ENCODE data around the gene EHMT2. TPM values are rescaled to one million over a fixed set of nuclear protein-coding genes. Genes with fewer than 3 reads are reported as not detected.
A peak's percentile ranks its signal among the peaks of the same experiment; 100 is the strongest.

Gene EHMT2
- total and polyA plus RNA-seq, 2 of the 8 experiments (the other 6 are each of a cell fraction or from before 2014, with no cell fraction given): 125 to 177 TPM

DNA sequence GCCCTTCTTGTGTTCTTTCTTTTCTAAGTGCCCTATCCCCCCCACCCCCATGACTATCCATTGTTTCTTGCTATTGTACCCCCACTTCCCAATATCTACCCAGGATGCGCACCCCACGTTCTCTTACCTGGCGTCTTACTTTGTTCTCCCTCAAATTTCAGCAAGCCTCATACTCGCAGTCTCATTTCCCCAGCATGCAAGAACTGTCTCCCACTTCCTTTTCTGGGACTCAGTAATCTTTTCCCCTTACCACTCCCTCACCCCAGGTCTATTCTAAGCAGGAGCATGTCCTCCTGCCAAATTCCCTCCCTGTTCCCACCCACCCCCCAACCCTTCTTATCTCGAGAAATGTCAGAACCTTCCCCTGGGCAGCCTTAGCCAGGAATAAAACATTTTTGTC is 1.7 kb upstream of the EHMT2 start:
- WGBS, 2 experiments (ENCODE audit: extremely low coverage in 1 of 2, insufficient coverage in 1 of 2, insufficient read length in 1 of 2, insufficient replicate concordance in 2 of 2, low coverage in 1 of 2, low lambda C conversion rate in 2 of 2, missing lambda C conversion rate in 1 of 2): 94% methylated on average over 5 of the region's 5 CpGs; no CpG with 5 or more reads in 1 of the 2 experiments
- peaks cover 13% of the 10 kb centered on the region for H3K23me2 ChIP-seq (ENCODE audit: low read depth, low read length)
- peaks cover 0 to 14% (median 6%) of the 10 kb centered on the region in 4 experiments; a peak in 6 of 7 replicates for H3K4me1 ChIP-seq (replicated peaks in 1 of 4; ENCODE audit: control insufficient read depth in 3 of 4, insufficient read depth in 4 of 4, low read length in 3 of 4)
- H2AK5ac ChIP-seq (ENCODE audit: low read depth, low read length): no peak overlapping the region
- H2BK5ac ChIP-seq (ENCODE audit: low read depth, low read length): no peak overlapping the region
- peaks cover 11 to 24% (median 21%) of the 10 kb centered on the region in 4 experiments; a peak in 7 of 8 replicates for H3K36me3 ChIP-seq (ENCODE audit: control insufficient read depth in 2 of 4, insufficient read depth in 4 of 4, low read length in 3 of 4)
- no peaks in the 10 kb centered on the region for H3K27me3 ChIP-seq (replicated peaks in 1 of 4; ENCODE audit: control insufficient read depth in 3 of 4, extremely low read depth in 1 of 4, insufficient read depth in 3 of 4, low read length in 3 of 4)
- no peak overlapping the region for H3K9ac ChIP-seq (replicated peaks in 1 of 4; ENCODE audit: extremely low read depth in 1 of 4, low read depth in 3 of 4, low read length in 3 of 4)
- POLR2A ChIA-PET (ENCODE audit: partially characterized antibody): interaction anchor here (0.6 to 2.3 kb wide), 5 partner anchors 14 to 1532 kb away, joined by 3 to 11 read pairs (median 8); partner anchors contain the start of genes DXO, NELFE and SKIC2
- H2BK120ac ChIP-seq (replicated peaks; ENCODE audit: low read depth, low read length): no peak overlapping the region
- H2AFZ ChIP-seq (ENCODE audit: low read length): no peak overlapping the region
- H3K4me2 ChIP-seq (ENCODE audit: insufficient read depth in 1 of 2, low read depth in 2 of 2, low read length in 2 of 2): peak overlapping the region in 1 of 2 experiments; percentile 92; a peak in 1 of 4 replicates
- H3K79me1 ChIP-seq (ENCODE audit: low read depth, low read length): peaks cover 2% of the 10 kb centered on the region
- no peak overlapping the region for H3K18ac ChIP-seq (ENCODE audit: extremely low read depth, low read length)
- H2BK20ac ChIP-seq (ENCODE audit: low read length): no peak overlapping the region
- H4K5ac ChIP-seq (ENCODE audit: insufficient read length, low read depth, low read length): no peak overlapping the region
- no peak overlapping the region for H3K4me3 ChIP-seq (ENCODE audit: extremely low read depth in 1 of 4, insufficient read depth in 2 of 4, low read depth in 3 of 4, low read length in 4 of 4)
- H4K8ac ChIP-seq (ENCODE audit: extremely low read depth, insufficient read depth, low read length): no peak overlapping the region
- H4K91ac ChIP-seq (replicated peaks; ENCODE audit: insufficient read length, low read length): no peak overlapping the region
- FAIRE-seq (no peak), DNase-seq (ENCODE audit: low read depth in 1 of 2, low spot score in 2 of 2) (no peak)
- no peak overlapping the region for H3K56ac ChIP-seq (replicated peaks; ENCODE audit: insufficient read length, low read depth, low read length)
- TF ChIP-seq SIX5 (IDR thresholded peaks at IDR 0.05; ENCODE audit: low read depth, low read length) (no peak), RAD21 (IDR thresholded peaks at IDR 0.05 in 1 of 2, conservative IDR thresholded peaks at IDR 0.05 in 1 of 2; ENCODE audit: low read depth in 2 of 2, low read length in 2 of 2) (no peak), BCL11A (IDR thresholded peaks at IDR 0.05; ENCODE audit: low read depth in 2 of 2, low read length in 2 of 2) (no peak), TBP (IDR thresholded peaks at IDR 0.05; ENCODE audit: low read depth, low read length) (no peak), ASH2L (IDR thresholded peaks at IDR 0.05; ENCODE audit: low read length) (no peak), YY1 (IDR thresholded peaks at IDR 0.05; ENCODE audit: low read depth, low read length) (no peak), EGR1 (IDR thresholded peaks at IDR 0.05; ENCODE audit: borderline replicate concordance, low read depth, low read length) (no peak), SP4 (IDR thresholded peaks at IDR 0.05; ENCODE audit: low read length) (no peak)
- TF ChIP-seq, protein P1, sequence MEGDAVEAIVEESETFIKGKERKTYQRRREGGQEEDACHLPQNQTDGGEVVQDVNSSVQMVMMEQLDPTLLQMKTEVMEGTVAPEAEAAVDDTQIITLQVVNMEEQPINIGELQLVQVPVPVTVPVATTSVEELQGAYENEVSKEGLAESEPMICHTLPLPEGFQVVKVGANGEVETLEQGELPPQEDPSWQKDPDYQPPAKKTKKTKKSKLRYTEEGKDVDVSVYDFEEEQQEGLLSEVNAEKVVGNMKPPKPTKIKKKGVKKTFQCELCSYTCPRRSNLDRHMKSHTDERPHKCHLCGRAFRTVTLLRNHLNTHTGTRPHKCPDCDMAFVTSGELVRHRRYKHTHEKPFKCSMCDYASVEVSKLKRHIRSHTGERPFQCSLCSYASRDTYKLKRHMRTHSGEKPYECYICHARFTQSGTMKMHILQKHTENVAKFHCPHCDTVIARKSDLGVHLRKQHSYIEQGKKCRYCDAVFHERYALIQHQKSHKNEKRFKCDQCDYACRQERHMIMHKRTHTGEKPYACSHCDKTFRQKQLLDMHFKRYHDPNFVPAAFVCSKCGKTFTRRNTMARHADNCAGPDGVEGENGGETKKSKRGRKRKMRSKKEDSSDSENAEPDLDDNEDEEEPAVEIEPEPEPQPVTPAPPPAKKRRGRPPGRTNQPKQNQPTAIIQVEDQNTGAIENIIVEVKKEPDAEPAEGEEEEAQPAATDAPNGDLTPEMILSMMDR (IDR thresholded peaks at IDR 0.05; ENCODE audit: control extremely low read depth in 1 of 3, insufficient read depth in 1 of 3, low read depth in 1 of 3, low read length in 3 of 3): no peak
- H3K4ac ChIP-seq (replicated peaks; ENCODE audit: insufficient read length, low read depth, low read length): no peak overlapping the region
- H3K9me3 ChIP-seq (ENCODE audit: insufficient read depth in 2 of 2, low read depth in 1 of 2, low read length in 1 of 2): no peaks in the 10 kb centered on the region
- H3K27ac ChIP-seq (ENCODE audit: low read depth, low read length): no peak overlapping the region
- no peak overlapping the region for H2BK12ac ChIP-seq (ENCODE audit: low read depth, low read length)
- peaks cover 0 to 17% of the 10 kb centered on the region in 2 experiments; a peak in 2 of 4 replicates for H3K79me2 ChIP-seq (ENCODE audit: control insufficient read depth in 1 of 2, insufficient read depth in 2 of 2, low read length in 2 of 2)
- H3K23ac ChIP-seq (ENCODE audit: insufficient read length): no peak overlapping the region
- CTCF ChIA-PET (ENCODE audit: partially characterized antibody): interaction anchor here (0.9 to 1.8 kb wide), 3 partner anchors 53 to 246 kb away, joined by 3 to 11 read pairs (median 3); no protein-coding TSS in a partner anchor
- peaks cover 0 to 5% of the 10 kb centered on the region in 2 experiments for H4K20me1 ChIP-seq (replicated peaks in 1 of 2; ENCODE audit: control insufficient read depth in 1 of 2, insufficient read depth in 2 of 2, low read length in 2 of 2)
- H3K14ac ChIP-seq (ENCODE audit: insufficient read length): no peak overlapping the region
- no peak overlapping the region for H2BK15ac ChIP-seq (ENCODE audit: low read length)

Measured in H1 (cell line).